ENCODE data around the gene SIRPB2.

Gene SIRPB2

GRCh38 chr20:1491281-1491840, at the start of gene SIRPB2:
TSS of gene SIRPB2 (minus strand) at chr20:1491420. CDS start at chr20:1491359, 61 bp downstream.
- no peak for DNase-seq (ENCODE audit: low read depth)

GRCh38 chr20:1539816-1540419, 48.7 kb upstream of the SIRPB2 start:
- no peak for DNase-seq (ENCODE audit: low read depth)

- DNase-seq (ENCODE audit: low read depth): no peak
These were observed 47.4 kb upstream of the SIRPB2 start for GRCh38 chr20:1538655-1539054.

GRCh38 chr20:1537731-1538058, 46.5 kb upstream of the SIRPB2 start:
- no peak for DNase-seq (ENCODE audit: low read depth)

GRCh38 chr20:1536893-1537730, 45.9 kb upstream of the SIRPB2 start:
- DNase-seq (ENCODE audit: low read depth): no peak

- no peak for DNase-seq (ENCODE audit: low read depth)
These were observed 44.4 kb upstream of the SIRPB2 start for GRCh38 chr20:1535420-1536175.

- DNase-seq (ENCODE audit: low read depth): peak; percentile 6
These were observed 43.3 kb upstream of the SIRPB2 start for GRCh38 chr20:1534526-1534925.

- no peak for DNase-seq (ENCODE audit: low read depth)
These were observed 41.8 kb upstream of the SIRPB2 start for GRCh38 chr20:1533059-1533458.

GRCh38 chr20:1528811-1529210, 37.6 kb upstream of the SIRPB2 start:
- DNase-seq (ENCODE audit: low read depth): no peak

- no peak for DNase-seq (ENCODE audit: low read depth)
These were observed 36.7 kb upstream of the SIRPB2 start for GRCh38 chr20:1527923-1528322.

GRCh38 chr20:1526896-1527295, 35.7 kb upstream of the SIRPB2 start:
- no peak for DNase-seq (ENCODE audit: low read depth)

- no peak for DNase-seq (ENCODE audit: low read depth)
These were observed 35.1 kb upstream of the SIRPB2 start for GRCh38 chr20:1526310-1526709.

GRCh38 chr20:1524004-1524403, 32.8 kb upstream of the SIRPB2 start:
- no peak for DNase-seq (ENCODE audit: low read depth)

- no peak for DNase-seq (ENCODE audit: low read depth)
These were observed 25.8 kb upstream of the SIRPB2 start for GRCh38 chr20:1517010-1517409.

GRCh38 chr20:1513801-1514200, 22.6 kb upstream of the SIRPB2 start:
- no peak for DNase-seq (ENCODE audit: low read depth)

GRCh38 chr20:1509237-1509636, 18.0 kb upstream of the SIRPB2 start:
- DNase-seq (ENCODE audit: low read depth): no peak

GRCh38 chr20:1508574-1508973, 17.4 kb upstream of the SIRPB2 start:
- no peak for DNase-seq (ENCODE audit: low read depth)

- no peak for DNase-seq (ENCODE audit: low read depth)
These were observed 16.1 kb upstream of the SIRPB2 start for GRCh38 chr20:1507276-1507675.

- DNase-seq (ENCODE audit: low read depth): no peak
These were observed 14.7 kb upstream of the SIRPB2 start for GRCh38 chr20:1505871-1506270.

- DNase-seq (ENCODE audit: low read depth): no peak
These were observed 14.1 kb upstream of the SIRPB2 start for GRCh38 chr20:1505361-1505760.

GRCh38 chr20:1503564-1504227, 12.5 kb upstream of the SIRPB2 start:
- DNase-seq (ENCODE audit: low read depth): peak; percentile 82

GRCh38 chr20:1500496-1500895, 9.3 kb upstream of the SIRPB2 start:
- no peak for DNase-seq (ENCODE audit: low read depth)

Data from stromal cell of bone marrow (primary cell).